HepG2 (cell line): ENCODE data around the gene LRRC3C. TPM values are rescaled to one million over a fixed set of nuclear protein-coding genes. Genes with fewer than 3 reads are reported as not detected.

Experiments used
- ATAC-seq: fragments of 200-7000 bp; cut with Tn5 transposase; 3 replicates; pipeline ENCODE4 v1.9.1; 2020; ENCODE audit warnings: mild to moderate bottlenecking, moderate library complexity
- BruUV-seq: library from RNA; stranded (reverse); fragments of 400-500 nt; replicated peaks from 2 replicates; lab custom pipeline; 2021; lab: Mats Ljungman, UMichigan
- CTCF ChIA-PET: fragments of 300-600 bp; formaldehyde crosslinking; extraction: SDS; loops from one replicate; lab custom pipeline; 2021; ENCODE audit warnings: low total read pairs, inconsistent platforms, low intra/inter-chr PET ratio; lab: Yijun Ruan, JAX
- POLR2A ChIA-PET: fragments of 350-600 bp; sonication (Branson Sonifier 250); formaldehyde crosslinking; loops from one replicate; lab custom pipeline; 2020; ENCODE audit warnings: antibody characterized with exemption, inconsistent platforms; lab: Yijun Ruan, JAX
- DNase-seq: peaks from one replicate; pipeline ENCODE4 v3.0.0-alpha.2; 2015; ENCODE audit warnings: low spot score
- FAIRE-seq: peaks from 3 replicates; lab custom pipeline; 2011; peaks lifted over from hg19 to GRCh38; lab: Jason Lieb, UNC
- H2AFZ ChIP-seq: one replicate; pipeline ENCODE4 v1.6.1; 2011; ENCODE audit warnings: low read length, inconsistent platforms
- H3K27ac ChIP-seq: fragments of 300-600 bp; 3 replicates; pipeline ENCODE4 v1.8.0; 2011; ENCODE audit warnings: mixed run types, mild to moderate bottlenecking, mixed read lengths, low read length, inconsistent platforms; ENCODE audit not compliant: insufficient read depth; ENCODE audit errors: extremely low read length
- H3K27me3 ChIP-seq, 2 experiments: fragments of 200-600 bp in 1 of 2; 2 replicates in 1 of 2; 3 replicates in 1 of 2; pipeline versions ENCODE4 v1.6.0 to v1.8.0; 2011; ENCODE audit warnings: low read length in 2 of 2, mild to moderate bottlenecking in 2 of 2, moderate library complexity in 2 of 2, inconsistent platforms in 1 of 2; ENCODE audit not compliant: insufficient read depth in 2 of 2, control insufficient read depth in 1 of 2
- H3K36me3 ChIP-seq, 2 experiments: fragments of 200-600 bp in 1 of 2; replicated peaks in 1 of 2; 2 replicates in 1 of 2; 3 replicates in 1 of 2; pipeline versions ENCODE4 v1.5.1 to v1.8.0; 2011; ENCODE audit warnings: low read length in 2 of 2, inconsistent platforms in 1 of 2; ENCODE audit not compliant: insufficient read depth in 2 of 2, control insufficient read depth in 1 of 2
- H3K4me1 ChIP-seq: 2 replicates; pipeline ENCODE4 v1.5.1; 2012; ENCODE audit warnings: low read length, inconsistent platforms; ENCODE audit not compliant: insufficient read depth
- H3K4me2 ChIP-seq: 2 replicates; pipeline ENCODE4 v1.6.0; 2011; ENCODE audit warnings: low read depth, low read length, inconsistent platforms
- H3K4me3 ChIP-seq, 3 experiments: fragments of 200-600 bp in 1 of 3; sonication (generic), shearing (Covaris generic) in 1 of 3; replicated peaks in 1 of 3; 2 replicates each; pipeline ENCODE4 v1.5.1; 2011 to 2016; ENCODE audit warnings: low read length in 3 of 3, inconsistent platforms in 2 of 3, low read depth in 2 of 3, mild to moderate bottlenecking in 2 of 3, control low read depth in 1 of 3, mixed read lengths in 1 of 3; ENCODE audit not compliant: insufficient read depth in 1 of 3
- H3K79me2 ChIP-seq: one replicate; pipeline ENCODE4 v1.6.1; 2011; ENCODE audit warnings: low read length, inconsistent platforms; ENCODE audit not compliant: insufficient read depth
- H3K9ac ChIP-seq: 2 replicates; pipeline ENCODE4 v1.6.0; 2011; ENCODE audit warnings: mild to moderate bottlenecking, low read depth, low read length, inconsistent platforms; ENCODE audit not compliant: insufficient read depth
- H3K9me3 ChIP-seq: 2 replicates; pipeline ENCODE4 v1.5.1; 2012; ENCODE audit warnings: mild to moderate bottlenecking, low read length
- H4K20me1 ChIP-seq: 2 replicates; pipeline ENCODE4 v1.6.0; 2011; ENCODE audit warnings: inconsistent platforms, mild to moderate bottlenecking, low read length, moderate library complexity; ENCODE audit not compliant: insufficient read depth
- ARID4A ChIP-seq: sonication (generic); formaldehyde crosslinking; IDR thresholded peaks from 2 replicates; pipeline ENCODE4 v1.5.0; 2020; ENCODE audit warnings: mild to moderate bottlenecking, missing genetic modification reagents, borderline replicate concordance
- FOXO1 ChIP-seq: sonication (generic); formaldehyde crosslinking; IDR thresholded peaks from 2 replicates; pipeline ENCODE4 v1.4.0; 2020; ENCODE audit warnings: missing genetic modification reagents
- HOXA3 ChIP-seq: sonication (generic); formaldehyde crosslinking; IDR thresholded peaks from 2 replicates; pipeline ENCODE4 v1.5.0; 2020; ENCODE audit warnings: missing genetic modification reagents
- MATR3 ChIP-seq: sonication (generic); formaldehyde crosslinking; IDR thresholded peaks from 2 replicates; pipeline ENCODE4 v1.4.0; 2020; ENCODE audit warnings: missing genetic modification reagents
- PAXIP1 ChIP-seq: sonication (generic); formaldehyde crosslinking; conservative IDR thresholded peaks from 2 replicates; pipeline ENCODE4 v1.4.0; 2020; ENCODE audit warnings: mild to moderate bottlenecking, missing genetic modification reagents, moderate library complexity
- SALL1 ChIP-seq: sonication (generic); formaldehyde crosslinking; IDR thresholded peaks from 2 replicates; pipeline ENCODE4 v1.8.0; 2022; ENCODE audit warnings: mild to moderate bottlenecking, missing genetic modification reagents
- SOX6 ChIP-seq, 2 experiments: fragments of 450-650 bp in 1 of 2; sonication (generic) in 1 of 2; formaldehyde crosslinking in 1 of 2; IDR thresholded peaks; 2 replicates each; pipeline versions ENCODE4 v1.4.0 to v1.6.1; 2017 to 2020; ENCODE audit warnings: antibody characterized with exemption in 1 of 2, mild to moderate bottlenecking in 1 of 2, missing genetic modification reagents in 1 of 2
- SSRP1 ChIP-seq: IDR thresholded peaks from 2 replicates; pipeline ENCODE4 v1.6.1; 2016; ENCODE audit warnings: control low read depth
- UBTF ChIP-seq: sonication (generic); formaldehyde crosslinking; IDR thresholded peaks from 2 replicates; pipeline ENCODE4 v1.4.0; 2020; ENCODE audit warnings: mild to moderate bottlenecking, missing genetic modification reagents
- ZNF567 ChIP-seq: sonication (generic); formaldehyde crosslinking; IDR thresholded peaks from 2 replicates; pipeline ENCODE4 v1.8.1; 2023; ENCODE audit warnings: mild to moderate bottlenecking, missing genetic modification reagents, borderline replicate concordance
- ZNF746 ChIP-seq: sonication (generic); formaldehyde crosslinking; IDR thresholded peaks from 2 replicates; pipeline ENCODE4 v1.8.0; 2022; ENCODE audit warnings: mild to moderate bottlenecking, missing genetic modification reagents
- WGBS: methylation state at CpG from one replicate; pipeline ENCODE4 v1.1.6; 2017; ENCODE audit warnings: low lambda C conversion rate; 5-methylcytosine and 5-hydroxymethylcytosine counted together
- in situ Hi-C: cut with HindIII; loops from 2 replicates; pipeline ENCODE4 v1.10.0; 2017; ENCODE audit warnings: low pct_unique_long_range_greater_than_20kb; ENCODE audit not compliant: extremely low pct_ligation_motif_present
- intact Hi-C: fragments of 100-400 bp; cut with micrococcal nuclease; formaldehyde crosslinking; loops from one replicate; pipeline ENCODE4 v1.10.0; 2022; ENCODE audit not compliant: unreplicated experiment
- polyA plus RNA-seq, 8 experiments: library from polyadenylated mRNA; depleted of rRNA in 3 of 8; stranded (reverse) in 7 of 8; unstranded in 1 of 8; fragments of >200 nt; fragmentation: Illumina TruSeq in 4 of 8; extraction: Trizol in 4 of 8; gene quantifications; 2 replicates each; pipeline versions ENCODE4 v1.2.1 to v1.2.3, GENCODE V29; 2011 to 2016; ENCODE audit warnings: low read depth in 4 of 8, missing spikeins in 1 of 8, mixed read lengths in 1 of 8; ENCODE audit not compliant: insufficient read depth in 1 of 8
- total RNA-seq, 5 experiments: library from RNA; depleted of rRNA; stranded (reverse); fragments of >200 nt; fragmentation: Illumina TruSeq; extraction: Trizol; gene quantifications; 2 replicates each; pipeline ENCODE4 v1.2.3, GENCODE V29; 2016; ENCODE audit warnings: low read depth in 1 of 5

Gene LRRC3C
- total and polyA plus RNA-seq, 2 of the 13 experiments (the other 11 are each of a cell fraction or from before 2014, with no cell fraction given) = 0.17 TPM; not detected in 1

- Histone ChIP-seq H2AFZ (no peak overlapping the region), H3K27ac (no peak overlapping the region), H4K20me1 (no peaks in the 10 kb centered on the region), H3K9ac (peak overlapping the region; percentile 13), H3K79me2 (no peaks in the 10 kb centered on the region), H3K4me3 (peak overlapping the region in 2 of 3 experiments; percentile 43 to 64; a peak in 4 of 6 replicates), H3K4me1 (peaks cover 58% of the 10 kb centered on the region), H3K4me2 (peak overlapping the region; percentile 74), H3K36me3 (no peaks in the 10 kb centered on the region), H3K9me3 (no peaks in the 10 kb centered on the region), H3K27me3 (peaks cover 0 to 8% of the 10 kb centered on the region in 2 experiments; a peak in 2 of 5 replicates)
- intact Hi-C loops (loop anchor here (2.0 kb wide), 1 partner anchor 15 kb away; no protein-coding TSS in a partner anchor), in situ Hi-C loops (no loop called here)
- BruUV-seq = no TSS peak
- CTCF ChIA-PET = no interaction called here
- WGBS = 69% methylated on average over 8 of the region's 9 CpGs
- POLR2A ChIA-PET = interaction anchor here (1.4 to 4.6 kb wide), 3 partner anchors 27 to 30 kb away, joined by 5 to 21 read pairs (median 16); partner anchors contain the start of genes LRRC3C, ORMDL3 and PSMD3
- ATAC-seq (no peak), FAIRE-seq (no peak), DNase-seq (no peak)
- TF ChIP-seq MATR3 (CRISPR knock-in tag) (no peak), UBTF (CRISPR knock-in tag) (0 out of 2 replicates have a peak, but pooled peaks have one; percentile 12), ZNF746 (no peak), HOXA3 (CRISPR knock-in tag) (no peak; the same call in 1 of the 2 replicates), SSRP1 (CRISPR knock-in tag) (no peak), SOX6 (IDR thresholded peaks at IDR 0.05) (no peak), SOX6 (CRISPR knock-in tag; IDR thresholded peaks at IDR 0.05) (peak; percentile 48; the same call in 1 of the 2 replicates), ZNF567 (CRISPR knock-in tag) (0 out of 2 replicates have a peak, but pooled peaks have one; percentile 75), SALL1 (CRISPR knock-in tag) (peak; percentile 14; the same call in 1 of the 2 replicates), FOXO1 (peak; percentile 31; the same call in 1 of the 2 replicates), ARID4A (CRISPR knock-in tag) (0 out of 2 replicates have a peak, but pooled peaks have one; percentile 26), PAXIP1 (CRISPR knock-in tag) (no peak)
Observed at GRCh38 chr17:39953471-39953888, 25.9 kb downstream of the LRRC3C start.
